NT2/D1 (cell line): Measurements from ENCODE around the gene GRK4.

Source experiments
- SUZ12 ChIP-seq: IDR thresholded peaks from 2 replicates; pipeline ENCODE4 v1.6.1; 2011; ENCODE audit not compliant: insufficient read length, insufficient read depth; ENCODE audit errors: extremely low read depth
- YY1 ChIP-seq: IDR thresholded peaks from 2 replicates; pipeline ENCODE4 v1.6.1; 2011; ENCODE audit not compliant: insufficient read length, insufficient read depth
- ZNF274 ChIP-seq: IDR thresholded peaks from 2 replicates; pipeline ENCODE4 v1.6.1; 2011; ENCODE audit warnings: mild to moderate bottlenecking, low read depth, low read length

- TF ChIP-seq ZNF274 (no peak), YY1 (no peak), SUZ12 (no peak)
Measured at GRCh38 chr4:3036131-3036952, 73.0 kb downstream of the GRK4 start.
